WTC11 (cell line): ENCODE measurements around the gene IDH3B. TPM values are rescaled to one million over a fixed set of nuclear protein-coding genes. Genes with fewer than 3 reads are reported as not detected.

ENCODE experiments used
- ATAC-seq: fragments of 200-7000 bp; cut with Tn5 transposase; 2 replicates; pipeline ENCODE4 v1.10.0; 2021; ENCODE audit warnings: mild to moderate bottlenecking, moderate library complexity
- CTCF ChIA-PET: fragments of 300-600 bp; sonication (Branson Sonifier 250); formaldehyde crosslinking; loops from one replicate; lab custom pipeline; 2021; ENCODE audit warnings: antibody characterized with exemption; lab: Charles Lee
- POLR2A ChIA-PET: fragments of 350-600 bp; sonication (Branson Sonifier 250); formaldehyde crosslinking; loops from one replicate; lab custom pipeline; 2021; ENCODE audit warnings: antibody characterized with exemption; lab: Charles Lee
- DNase-seq: peaks from one replicate; pipeline ENCODE4 v3.0.0; 2021; ENCODE audit warnings: low spot score
- H3K27ac Mint-ChIP-seq: 2 replicates; pipeline ENCODE4 v1.8.0; 2021; ENCODE audit warnings: mixed read lengths
- H3K27me3 Mint-ChIP-seq: 2 replicates; pipeline ENCODE4 v1.8.0; 2021; ENCODE audit warnings: low read depth, mild to moderate bottlenecking, moderate library complexity, mixed read lengths
- H3K36me3 Mint-ChIP-seq: 2 replicates; pipeline ENCODE4 v1.8.0; 2021; ENCODE audit warnings: mixed read lengths
- H3K4me1 Mint-ChIP-seq: 2 replicates; pipeline ENCODE4 v1.8.0; 2022; ENCODE audit warnings: mixed read lengths
- H3K4me3 Mint-ChIP-seq: 2 replicates; pipeline ENCODE4 v1.8.0; 2021; ENCODE audit warnings: mild to moderate bottlenecking, moderate library complexity, mixed read lengths
- H3K9me3 Mint-ChIP-seq: 2 replicates; pipeline ENCODE4 v1.8.0; 2021; ENCODE audit warnings: mixed read lengths
- ATF1 ChIP-seq: sonication (generic); formaldehyde crosslinking; IDR thresholded peaks from 2 replicates; pipeline ENCODE4 v1.8.1; 2023; ENCODE audit warnings: mild to moderate bottlenecking, moderate library complexity, missing genetic modification reagents
- CREM ChIP-seq: sonication (generic); formaldehyde crosslinking; IDR thresholded peaks from 2 replicates; pipeline ENCODE4 v1.8.1; 2022; ENCODE audit warnings: mild to moderate bottlenecking, missing genetic modification reagents, moderate library complexity
- ELF4 ChIP-seq: sonication (generic); formaldehyde crosslinking; IDR thresholded peaks from 2 replicates; pipeline ENCODE4 v1.8.1; 2022; ENCODE audit warnings: low read depth, mild to moderate bottlenecking, moderate library complexity, missing genetic modification reagents
- FOXJ3 ChIP-seq: sonication (generic); formaldehyde crosslinking; IDR thresholded peaks from 2 replicates; pipeline ENCODE4 v1.9.0; 2021; ENCODE audit warnings: missing genetic modification reagents, mild to moderate bottlenecking, borderline replicate concordance
- FOXK1 ChIP-seq: sonication (generic); formaldehyde crosslinking; IDR thresholded peaks from 2 replicates; pipeline ENCODE4 v1.8.0; 2022; ENCODE audit warnings: mild to moderate bottlenecking, moderate library complexity, missing genetic modification reagents
- FOXP1 ChIP-seq: sonication (generic); formaldehyde crosslinking; IDR thresholded peaks from 2 replicates; pipeline ENCODE4 v1.8.0; 2022; ENCODE audit warnings: missing genetic modification reagents, mild to moderate bottlenecking, moderate library complexity, borderline replicate concordance
- FOXP4 ChIP-seq: sonication (generic); formaldehyde crosslinking; IDR thresholded peaks from 2 replicates; pipeline ENCODE4 v1.8.0; 2022; ENCODE audit warnings: mild to moderate bottlenecking, missing genetic modification reagents
- IRF2 ChIP-seq: sonication (generic); formaldehyde crosslinking; IDR thresholded peaks from 2 replicates; pipeline ENCODE4 v1.8.0; 2022; ENCODE audit warnings: low read depth, missing genetic modification reagents, borderline replicate concordance
- KAT7 ChIP-seq: sonication (generic); formaldehyde crosslinking; IDR thresholded peaks from 2 replicates; pipeline ENCODE4 v1.8.1; 2023; ENCODE audit warnings: missing genetic modification reagents, mild to moderate bottlenecking, borderline replicate concordance
- NFE2L1 ChIP-seq: sonication (generic); formaldehyde crosslinking; IDR thresholded peaks from 2 replicates; pipeline ENCODE4 v1.8.1; 2023; ENCODE audit warnings: missing genetic modification reagents
- NR1H2 ChIP-seq: sonication (generic); formaldehyde crosslinking; IDR thresholded peaks from 2 replicates; pipeline ENCODE4 v1.9.0; 2021; ENCODE audit warnings: mild to moderate bottlenecking, moderate library complexity, missing genetic modification reagents
- SMAD3 ChIP-seq: sonication (generic); formaldehyde crosslinking; IDR thresholded peaks from 2 replicates; pipeline ENCODE4 v1.8.0; 2022; ENCODE audit warnings: missing genetic modification reagents, mild to moderate bottlenecking, borderline replicate concordance
- SMAD4 ChIP-seq: sonication (generic); formaldehyde crosslinking; IDR thresholded peaks from 2 replicates; pipeline ENCODE4 v1.8.0; 2022; ENCODE audit warnings: mild to moderate bottlenecking, missing genetic modification reagents
- TCF7 ChIP-seq: sonication (generic); formaldehyde crosslinking; IDR thresholded peaks from 2 replicates; pipeline ENCODE4 v1.8.0; 2022; ENCODE audit warnings: mild to moderate bottlenecking, low read depth, missing genetic modification reagents, moderate library complexity
- TEAD4 ChIP-seq: sonication (generic); formaldehyde crosslinking; IDR thresholded peaks from 2 replicates; pipeline ENCODE4 v1.8.0; 2022; ENCODE audit warnings: mild to moderate bottlenecking, missing genetic modification reagents
- TP53 ChIP-seq: sonication (generic); formaldehyde crosslinking; IDR thresholded peaks from 2 replicates; pipeline ENCODE4 v1.8.1; 2023; ENCODE audit warnings: mild to moderate bottlenecking, missing genetic modification reagents
- ZNF121 ChIP-seq: sonication (generic); formaldehyde crosslinking; IDR thresholded peaks from 2 replicates; pipeline ENCODE4 v1.8.0; 2023; ENCODE audit warnings: missing genetic modification reagents
- ZNF263 ChIP-seq: sonication (generic); formaldehyde crosslinking; IDR thresholded peaks from 2 replicates; pipeline ENCODE4 v1.8.1; 2022; ENCODE audit warnings: low read depth, mild to moderate bottlenecking, moderate library complexity, missing genetic modification reagents
- total RNA-seq: library from RNA; stranded (reverse); gene quantifications from 3 replicates; pipeline ENCODE4 v1.2.3, GENCODE V29; 2021
- TF ChIP-seq, protein P1 (sequence below): sonication (generic); formaldehyde crosslinking; IDR thresholded peaks from 2 replicates; pipeline ENCODE4 v1.8.0; 2022; ENCODE audit warnings: mild to moderate bottlenecking, missing genetic modification reagents
- TF ChIP-seq, protein P2 (sequence below): sonication (generic); formaldehyde crosslinking; IDR thresholded peaks from 2 replicates; pipeline ENCODE4 v1.8.1; 2022; ENCODE audit warnings: low read depth, missing genetic modification reagents, borderline replicate concordance
- TF ChIP-seq, protein P3 (sequence below): fragments of 250-450 bp; sonication (Bioruptor Pico); IDR thresholded peaks from 2 replicates; pipeline ENCODE4 v1.8.0; 2021; ENCODE audit warnings: mild to moderate bottlenecking
- TF ChIP-seq, protein P4 (sequence below): sonication (generic); formaldehyde crosslinking; conservative IDR thresholded peaks from 2 replicates; pipeline ENCODE4 v1.8.1; 2023; ENCODE audit warnings: mild to moderate bottlenecking, low read depth, missing genetic modification reagents, moderate library complexity
- TF ChIP-seq, protein P5 (sequence below): sonication (generic); formaldehyde crosslinking; IDR thresholded peaks from 2 replicates; pipeline ENCODE4 v1.8.1; 2023; ENCODE audit warnings: mild to moderate bottlenecking, moderate library complexity, missing genetic modification reagents

The IDH3B gene
- total RNA-seq, 1 experiment from 2014 or later, result 136 TPM

DNA sequence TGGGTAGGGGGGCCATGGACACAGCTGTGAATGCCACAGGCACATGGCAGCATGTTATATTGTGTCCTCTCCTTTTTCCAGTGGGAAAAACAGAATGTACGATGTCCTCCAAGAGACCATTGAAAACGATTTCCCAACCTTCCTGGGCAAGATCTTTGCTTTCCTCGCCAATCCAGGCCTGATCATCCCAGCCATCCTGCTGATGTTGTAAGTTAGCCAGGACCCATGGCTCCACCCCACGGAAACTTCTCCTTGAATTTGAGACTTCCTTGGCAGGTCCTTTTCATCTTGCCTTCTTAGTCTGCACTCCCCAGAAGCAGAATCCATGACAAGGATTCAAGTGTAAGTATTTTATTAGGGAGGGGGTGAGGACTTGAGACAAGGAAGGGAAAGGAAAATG is 39.8 kb downstream of the IDH3B start:
- Mint-ChIP-seq H3K27ac (no peak overlapping the region), H3K9me3 (peaks cover 18% of the 10 kb centered on the region), H3K4me1 (no peaks in the 10 kb centered on the region), H3K27me3 (peaks cover 40% of the 10 kb centered on the region), H3K36me3 (no peaks in the 10 kb centered on the region), H3K4me3 (no peak overlapping the region)
- CTCF ChIA-PET, result interaction anchor here (0.6 kb wide), 1 partner anchor 12 kb away, joined by 3 read pairs; no protein-coding TSS in a partner anchor
- POLR2A ChIA-PET, result interaction anchor here (0.6 kb wide), 1 partner anchor 388 kb away, joined by 4 read pairs; no protein-coding TSS in a partner anchor
- TF ChIP-seq, protein P1, sequence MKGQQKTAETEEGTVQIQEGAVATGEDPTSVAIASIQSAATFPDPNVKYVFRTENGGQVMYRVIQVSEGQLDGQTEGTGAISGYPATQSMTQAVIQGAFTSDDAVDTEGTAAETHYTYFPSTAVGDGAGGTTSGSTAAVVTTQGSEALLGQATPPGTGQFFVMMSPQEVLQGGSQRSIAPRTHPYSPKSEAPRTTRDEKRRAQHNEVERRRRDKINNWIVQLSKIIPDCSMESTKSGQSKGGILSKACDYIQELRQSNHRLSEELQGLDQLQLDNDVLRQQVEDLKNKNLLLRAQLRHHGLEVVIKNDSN (CRISPR knock-in tag), result no peak
- TF ChIP-seq, protein P2, sequence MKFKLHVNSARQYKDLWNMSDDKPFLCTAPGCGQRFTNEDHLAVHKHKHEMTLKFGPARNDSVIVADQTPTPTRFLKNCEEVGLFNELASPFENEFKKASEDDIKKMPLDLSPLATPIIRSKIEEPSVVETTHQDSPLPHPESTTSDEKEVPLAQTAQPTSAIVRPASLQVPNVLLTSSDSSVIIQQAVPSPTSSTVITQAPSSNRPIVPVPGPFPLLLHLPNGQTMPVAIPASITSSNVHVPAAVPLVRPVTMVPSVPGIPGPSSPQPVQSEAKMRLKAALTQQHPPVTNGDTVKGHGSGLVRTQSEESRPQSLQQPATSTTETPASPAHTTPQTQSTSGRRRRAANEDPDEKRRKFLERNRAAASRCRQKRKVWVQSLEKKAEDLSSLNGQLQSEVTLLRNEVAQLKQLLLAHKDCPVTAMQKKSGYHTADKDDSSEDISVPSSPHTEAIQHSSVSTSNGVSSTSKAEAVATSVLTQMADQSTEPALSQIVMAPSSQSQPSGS (CRISPR knock-in tag), result no peak
- TF ChIP-seq ELF4 (CRISPR knock-in tag) (no peak), IRF2 (CRISPR knock-in tag) (no peak), FOXK1 (no peak), TP53 (CRISPR knock-in tag) (no peak), TCF7 (CRISPR knock-in tag) (no peak), TEAD4 (CRISPR knock-in tag) (no peak)
- TF ChIP-seq, protein P3, sequence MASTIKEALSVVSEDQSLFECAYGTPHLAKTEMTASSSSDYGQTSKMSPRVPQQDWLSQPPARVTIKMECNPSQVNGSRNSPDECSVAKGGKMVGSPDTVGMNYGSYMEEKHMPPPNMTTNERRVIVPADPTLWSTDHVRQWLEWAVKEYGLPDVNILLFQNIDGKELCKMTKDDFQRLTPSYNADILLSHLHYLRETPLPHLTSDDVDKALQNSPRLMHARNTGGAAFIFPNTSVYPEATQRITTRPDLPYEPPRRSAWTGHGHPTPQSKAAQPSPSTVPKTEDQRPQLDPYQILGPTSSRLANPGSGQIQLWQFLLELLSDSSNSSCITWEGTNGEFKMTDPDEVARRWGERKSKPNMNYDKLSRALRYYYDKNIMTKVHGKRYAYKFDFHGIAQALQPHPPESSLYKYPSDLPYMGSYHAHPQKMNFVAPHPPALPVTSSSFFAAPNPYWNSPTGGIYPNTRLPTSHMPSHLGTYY (CRISPR knock-in tag), result no peak
- ATAC-seq (no peak), DNase-seq (no peak)

- DNase-seq, result no peak
- Mint-ChIP-seq H3K4me3 (no peak overlapping the region), H3K9me3 (peaks cover 7% of the 10 kb centered on the region; the same call in 1 of the 2 replicates), H3K27me3 (peaks cover 37% of the 10 kb centered on the region), H3K4me1 (no peaks in the 10 kb centered on the region), H3K36me3 (no peaks in the 10 kb centered on the region), H3K27ac (no peak overlapping the region)
- POLR2A ChIA-PET, result no interaction called here
- CTCF ChIA-PET, result no interaction called here
- ATAC-seq, result no peak
- TF ChIP-seq ELF4 (CRISPR knock-in tag) (no peak), ZNF263 (CRISPR knock-in tag) (no peak), ATF1 (no peak), SMAD3 (no peak), KAT7 (no peak)
- TF ChIP-seq, protein P4, sequence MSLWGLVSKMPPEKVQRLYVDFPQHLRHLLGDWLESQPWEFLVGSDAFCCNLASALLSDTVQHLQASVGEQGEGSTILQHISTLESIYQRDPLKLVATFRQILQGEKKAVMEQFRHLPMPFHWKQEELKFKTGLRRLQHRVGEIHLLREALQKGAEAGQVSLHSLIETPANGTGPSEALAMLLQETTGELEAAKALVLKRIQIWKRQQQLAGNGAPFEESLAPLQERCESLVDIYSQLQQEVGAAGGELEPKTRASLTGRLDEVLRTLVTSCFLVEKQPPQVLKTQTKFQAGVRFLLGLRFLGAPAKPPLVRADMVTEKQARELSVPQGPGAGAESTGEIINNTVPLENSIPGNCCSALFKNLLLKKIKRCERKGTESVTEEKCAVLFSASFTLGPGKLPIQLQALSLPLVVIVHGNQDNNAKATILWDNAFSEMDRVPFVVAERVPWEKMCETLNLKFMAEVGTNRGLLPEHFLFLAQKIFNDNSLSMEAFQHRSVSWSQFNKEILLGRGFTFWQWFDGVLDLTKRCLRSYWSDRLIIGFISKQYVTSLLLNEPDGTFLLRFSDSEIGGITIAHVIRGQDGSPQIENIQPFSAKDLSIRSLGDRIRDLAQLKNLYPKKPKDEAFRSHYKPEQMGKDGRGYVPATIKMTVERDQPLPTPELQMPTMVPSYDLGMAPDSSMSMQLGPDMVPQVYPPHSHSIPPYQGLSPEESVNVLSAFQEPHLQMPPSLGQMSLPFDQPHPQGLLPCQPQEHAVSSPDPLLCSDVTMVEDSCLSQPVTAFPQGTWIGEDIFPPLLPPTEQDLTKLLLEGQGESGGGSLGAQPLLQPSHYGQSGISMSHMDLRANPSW (CRISPR knock-in tag), result no peak
- TF ChIP-seq, all 79 proteins: peak for 0
These were observed 43.9 kb downstream of the IDH3B start for GRCh38 chr20:2619961-2620595.

DNA sequence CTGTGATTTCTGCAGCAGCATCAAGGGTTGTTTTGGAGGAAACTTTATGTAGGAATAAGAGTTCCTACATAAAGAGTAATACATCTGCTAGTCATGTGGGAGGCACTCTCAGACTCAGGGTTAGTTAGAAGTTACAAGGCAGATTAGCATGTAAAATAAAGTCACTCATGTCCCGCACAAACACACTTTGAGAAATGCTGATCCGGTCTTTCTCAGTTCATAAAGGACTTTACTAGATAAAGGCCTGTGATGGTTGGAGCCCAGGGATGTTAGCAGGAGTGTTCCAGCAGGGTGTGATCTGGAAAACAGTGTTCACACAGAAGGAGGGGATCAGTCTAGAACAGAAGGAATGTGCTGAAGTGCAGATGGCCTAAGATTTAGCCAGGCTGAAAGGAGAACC is 44.7 kb downstream of the IDH3B start:
- H3K4me1 Mint-ChIP-seq, result no peaks in the 10 kb centered on the region
- CTCF ChIA-PET, result no interaction called here
- DNase-seq (no peak), ATAC-seq (no peak)
- POLR2A ChIA-PET, result no interaction called here
- peaks cover 32% of the 10 kb centered on the region for H3K27me3 Mint-ChIP-seq
- H3K9me3 Mint-ChIP-seq, result peaks cover 7% of the 10 kb centered on the region; the same call in 1 of the 2 replicates
- H3K27ac Mint-ChIP-seq, result no peak overlapping the region
- H3K4me3 Mint-ChIP-seq, result no peak overlapping the region
- no peaks in the 10 kb centered on the region for H3K36me3 Mint-ChIP-seq
- no peak for TF ChIP-seq NR1H2 (CRISPR knock-in tag)
- TF ChIP-seq FOXP4, result no peak
- TF ChIP-seq ZNF121 (CRISPR knock-in tag), result no peak
- TF ChIP-seq, protein P5, sequence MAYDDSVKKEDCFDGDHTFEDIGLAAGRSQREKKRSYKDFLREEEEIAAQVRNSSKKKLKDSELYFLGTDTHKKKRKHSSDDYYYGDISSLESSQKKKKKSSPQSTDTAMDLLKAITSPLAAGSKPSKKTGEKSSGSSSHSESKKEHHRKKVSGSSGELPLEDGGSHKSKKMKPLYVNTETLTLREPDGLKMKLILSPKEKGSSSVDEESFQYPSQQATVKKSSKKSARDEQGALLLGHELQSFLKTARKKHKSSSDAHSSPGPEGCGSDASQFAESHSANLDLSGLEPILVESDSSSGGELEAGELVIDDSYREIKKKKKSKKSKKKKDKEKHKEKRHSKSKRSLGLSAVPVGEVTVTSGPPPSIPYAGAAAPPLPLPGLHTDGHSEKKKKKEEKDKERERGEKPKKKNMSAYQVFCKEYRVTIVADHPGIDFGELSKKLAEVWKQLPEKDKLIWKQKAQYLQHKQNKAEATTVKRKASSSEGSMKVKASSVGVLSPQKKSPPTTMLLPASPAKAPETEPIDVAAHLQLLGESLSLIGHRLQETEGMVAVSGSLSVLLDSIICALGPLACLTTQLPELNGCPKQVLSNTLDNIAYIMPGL, result no peak
- no peak for TF ChIP-seq FOXJ3
- TF ChIP-seq FOXP1, result no peak
- no peak for TF ChIP-seq SMAD4 (CRISPR knock-in tag)
- TF ChIP-seq CREM (CRISPR knock-in tag), result no peak
- no peak for TF ChIP-seq NFE2L1 (CRISPR knock-in tag)
